Ectodermal cell (in vitro differentiated cells): ENCODE results near the gene PDCD1LG2.

ENCODE experiments used
- H3K27ac ChIP-seq: 2 replicates; pipeline ENCODE4 v1.7.0; 2013; ENCODE audit warnings: mild to moderate bottlenecking, low read depth, low read length; ENCODE audit not compliant: insufficient read depth, poor library complexity, severe bottlenecking
- H3K27me3 ChIP-seq: 2 replicates; pipeline ENCODE4 v1.7.0; 2013; ENCODE audit warnings: mild to moderate bottlenecking, low read length; ENCODE audit not compliant: insufficient read depth, control insufficient read depth, poor library complexity, severe bottlenecking
- H3K36me3 ChIP-seq: one replicate; pipeline ENCODE4 v1.7.0; 2013; ENCODE audit warnings: low read length; ENCODE audit not compliant: control insufficient read depth, insufficient read depth
- H3K4me1 ChIP-seq: one replicate; pipeline ENCODE4 v1.7.0; 2013; ENCODE audit warnings: low read length; ENCODE audit not compliant: control insufficient read depth, insufficient read depth
- H3K4me3 ChIP-seq: 2 replicates; pipeline ENCODE4 v1.7.0; 2013; ENCODE audit warnings: low read depth, low read length, control low read depth; ENCODE audit not compliant: insufficient read depth
- H3K9me3 ChIP-seq: 2 replicates; pipeline ENCODE4 v1.7.0; 2013; ENCODE audit warnings: mild to moderate bottlenecking, low read length, moderate library complexity; ENCODE audit not compliant: control insufficient read depth
- WGBS, 2 experiments: methylation state at CpG; one replicate each; pipeline ENCODE4 v1.1.7; 2013; ENCODE audit warnings: missing lambda C conversion rate in 2 of 2; 5-methylcytosine and 5-hydroxymethylcytosine counted together

PDCD1LG2 gene

GRCh38 chr9:5566054-5566618, 55.8 kb downstream of the PDCD1LG2 start:
- 93 to 94% methylated on average over 6 of the region's 6 CpGs for WGBS, 2 experiments
- Histone ChIP-seq H3K9me3 (no peaks in the 10 kb centered on the region), H3K4me3 (no peak overlapping the region), H3K27ac (no peak overlapping the region), H3K4me1 (no peaks in the 10 kb centered on the region), H3K36me3 (no peaks in the 10 kb centered on the region), H3K27me3 (no peaks in the 10 kb centered on the region)

GRCh38 chr9:5568868-5569267, 58.5 kb downstream of the PDCD1LG2 start:
- Histone ChIP-seq H3K27me3 (no peaks in the 10 kb centered on the region), H3K9me3 (no peaks in the 10 kb centered on the region), H3K27ac (no peak overlapping the region), H3K36me3 (no peaks in the 10 kb centered on the region), H3K4me1 (no peaks in the 10 kb centered on the region), H3K4me3 (no peak overlapping the region)
- WGBS, 2 experiments = 88% methylated on average over 2 of the region's 2 CpGs

GRCh38 chr9:5569409-5569808, 59.1 kb downstream of the PDCD1LG2 start:
- Histone ChIP-seq H3K27me3 (no peaks in the 10 kb centered on the region), H3K9me3 (no peaks in the 10 kb centered on the region), H3K36me3 (no peaks in the 10 kb centered on the region), H3K27ac (no peak overlapping the region), H3K4me3 (no peak overlapping the region), H3K4me1 (no peaks in the 10 kb centered on the region)

DNA sequence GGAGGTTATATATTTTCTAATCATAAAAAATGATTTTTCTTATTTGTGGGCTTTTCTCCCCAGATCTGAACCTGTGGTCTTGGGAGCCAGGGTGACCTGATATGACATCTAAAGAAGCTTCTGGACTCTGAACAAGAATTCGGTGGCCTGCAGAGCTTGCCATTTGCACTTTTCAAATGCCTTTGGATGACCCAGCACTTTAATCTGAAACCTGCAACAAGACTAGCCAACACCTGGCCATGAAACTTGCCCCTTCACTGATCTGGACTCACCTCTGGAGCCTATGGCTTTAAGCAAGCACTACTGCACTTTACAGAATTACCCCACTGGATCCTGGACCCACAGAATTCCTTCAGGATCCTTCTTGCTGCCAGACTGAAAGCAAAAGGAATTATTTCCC, 59.6 kb downstream of the PDCD1LG2 start:
- no peak overlapping the region for H3K27ac ChIP-seq
- H3K9me3 ChIP-seq = no peaks in the 10 kb centered on the region
- no peaks in the 10 kb centered on the region for H3K27me3 ChIP-seq
- 90 to 92% methylated on average over 1 of the region's 1 CpG for WGBS, 2 experiments
- no peaks in the 10 kb centered on the region for H3K4me1 ChIP-seq
- no peaks in the 10 kb centered on the region for H3K36me3 ChIP-seq
- no peak overlapping the region for H3K4me3 ChIP-seq

GRCh38 chr9:5571629-5572232, 61.4 kb downstream of the PDCD1LG2 start:
- 95 to 100% methylated on average over 1 of the region's 1 CpG for WGBS, 2 experiments
- Histone ChIP-seq H3K27me3 (no peaks in the 10 kb centered on the region), H3K36me3 (no peaks in the 10 kb centered on the region), H3K27ac (no peak overlapping the region), H3K9me3 (no peaks in the 10 kb centered on the region), H3K4me1 (no peaks in the 10 kb centered on the region), H3K4me3 (no peak overlapping the region)

GRCh38 chr9:5574097-5574496, 63.8 kb downstream of the PDCD1LG2 start:
- Histone ChIP-seq H3K4me3 (no peak overlapping the region), H3K36me3 (no peaks in the 10 kb centered on the region), H3K4me1 (no peaks in the 10 kb centered on the region), H3K27ac (no peak overlapping the region), H3K9me3 (no peaks in the 10 kb centered on the region), H3K27me3 (no peaks in the 10 kb centered on the region)
- 81 to 97% methylated on average over 6 of the region's 6 CpGs for WGBS, 2 experiments

- H3K4me3 ChIP-seq = no peak overlapping the region
- no peaks in the 10 kb centered on the region for H3K27me3 ChIP-seq
- H3K27ac ChIP-seq = no peak overlapping the region
- no peaks in the 10 kb centered on the region for H3K9me3 ChIP-seq
- no peaks in the 10 kb centered on the region for H3K36me3 ChIP-seq
- 77 to 79% methylated on average over 2 of the region's 2 CpGs for WGBS, 2 experiments
- H3K4me1 ChIP-seq = no peaks in the 10 kb centered on the region
These were observed 64.7 kb downstream of the PDCD1LG2 start for GRCh38 chr9:5575000-5575399.

- Histone ChIP-seq H3K36me3 (no peaks in the 10 kb centered on the region), H3K9me3 (no peaks in the 10 kb centered on the region), H3K4me1 (no peaks in the 10 kb centered on the region), H3K27me3 (no peaks in the 10 kb centered on the region), H3K4me3 (no peak overlapping the region), H3K27ac (no peak overlapping the region)
- WGBS, 2 experiments = 88 to 93% methylated on average over 2 of the region's 2 CpGs
These were observed 66.9 kb downstream of the PDCD1LG2 start for GRCh38 chr9:5577225-5577624.

DNA sequence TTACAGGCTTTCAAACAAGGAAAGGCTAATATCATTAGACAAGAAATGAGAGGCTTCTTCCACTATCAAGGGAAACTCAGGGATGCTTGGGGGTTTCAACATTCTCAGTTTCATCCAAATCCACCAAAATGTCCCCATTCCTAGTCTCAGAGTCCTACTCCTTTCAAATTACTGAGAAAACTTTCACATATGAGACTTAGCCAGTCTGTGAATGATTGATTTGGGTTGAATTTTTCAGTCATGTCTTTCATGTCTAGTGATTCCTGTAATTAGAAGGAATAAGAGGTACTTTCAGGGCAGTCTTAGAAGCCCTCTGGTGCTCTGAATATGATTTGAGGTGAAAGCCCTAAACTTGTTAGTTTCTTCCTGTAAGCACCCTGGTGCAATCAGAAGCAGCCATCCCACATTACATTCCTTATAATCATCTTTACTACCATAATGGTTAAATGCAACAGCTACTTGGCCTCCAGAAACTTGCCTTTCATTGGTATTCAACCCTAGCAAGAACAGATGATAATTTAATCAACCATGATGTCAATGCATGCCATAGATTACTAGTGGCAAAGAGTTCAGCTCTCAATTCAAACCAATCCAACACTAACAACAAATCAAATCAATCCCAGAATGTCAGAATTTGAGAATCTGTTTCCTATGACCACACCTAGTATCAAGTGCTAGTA, 67.8 kb downstream of the PDCD1LG2 start:
- Histone ChIP-seq H3K27me3 (no peaks in the 10 kb centered on the region), H3K27ac (no peak overlapping the region), H3K4me1 (no peaks in the 10 kb centered on the region), H3K36me3 (no peaks in the 10 kb centered on the region), H3K9me3 (no peaks in the 10 kb centered on the region), H3K4me3 (no peak overlapping the region)

- Histone ChIP-seq H3K9me3 (no peaks in the 10 kb centered on the region), H3K4me3 (no peak overlapping the region), H3K36me3 (no peaks in the 10 kb centered on the region), H3K4me1 (no peaks in the 10 kb centered on the region), H3K27ac (no peak overlapping the region), H3K27me3 (no peaks in the 10 kb centered on the region)
These were observed 68.4 kb downstream of the PDCD1LG2 start for GRCh38 chr9:5578698-5579085.
